KG1 (cell line): ENCODE results near the gene LAMP2.

Experiments used
- DNase-seq: peaks from one replicate; lab custom pipeline; 2025; lab: John Stamatoyannopoulos, UW

Gene LAMP2

DNA sequence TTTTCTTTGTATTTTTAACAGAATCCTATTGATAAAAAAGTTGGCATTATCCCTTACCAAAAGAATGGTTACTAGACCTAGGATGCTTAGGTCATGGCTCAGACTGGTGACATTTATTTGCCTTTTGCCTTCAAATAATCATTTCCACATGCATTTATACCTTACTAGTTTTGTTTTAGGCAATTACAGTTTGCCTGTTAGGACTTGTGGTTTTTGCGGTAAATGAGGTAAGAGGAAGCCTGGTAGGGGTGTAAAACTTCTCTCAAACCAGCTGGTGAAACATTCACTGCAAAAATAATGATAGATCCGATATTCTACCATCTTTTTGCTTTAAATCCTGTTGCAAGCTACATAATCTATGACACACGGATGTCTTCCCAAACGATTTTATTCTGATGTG is 12.1 kb downstream of the LAMP2 start:
- no peak for DNase-seq

DNA sequence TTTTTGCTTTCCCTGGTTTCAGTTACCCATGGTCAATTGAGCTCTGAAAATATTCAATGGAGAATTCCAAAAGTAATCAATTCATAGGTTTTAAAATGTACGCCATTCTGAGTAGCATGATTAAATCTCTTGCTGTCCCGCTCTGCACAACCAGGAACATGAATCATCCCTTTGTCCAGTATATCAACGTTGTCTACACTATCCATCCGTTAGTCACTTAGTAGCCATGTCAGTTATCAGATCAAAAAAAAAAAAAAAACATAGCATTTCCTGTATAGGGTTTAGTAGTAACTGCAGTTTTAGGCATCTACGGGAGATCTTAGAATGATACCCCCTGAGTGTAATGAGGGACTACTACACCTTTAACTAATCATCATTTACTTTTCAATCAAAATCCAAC is 15.1 kb downstream of the LAMP2 start:
- DNase-seq = no peak

DNA sequence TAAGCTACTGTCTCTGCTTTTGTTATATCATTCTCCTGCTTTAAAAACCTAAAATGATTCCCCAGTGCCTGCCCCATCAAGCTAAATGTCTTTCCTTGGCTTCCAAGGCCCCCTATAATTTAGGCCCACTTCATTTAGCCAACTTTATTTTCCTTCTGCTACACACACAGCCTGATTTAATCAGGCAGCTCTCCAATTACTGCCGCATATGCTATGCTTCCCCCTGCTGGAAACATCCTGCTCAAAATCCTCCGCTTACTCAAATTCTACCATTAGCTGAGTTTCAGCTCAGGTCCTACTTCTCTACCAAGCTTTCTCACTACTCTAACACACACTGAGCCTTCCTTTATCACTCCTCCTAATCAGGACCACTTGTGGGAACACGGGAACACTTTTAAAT is 17.0 kb downstream of the LAMP2 start:
- DNase-seq = no peak

DNA sequence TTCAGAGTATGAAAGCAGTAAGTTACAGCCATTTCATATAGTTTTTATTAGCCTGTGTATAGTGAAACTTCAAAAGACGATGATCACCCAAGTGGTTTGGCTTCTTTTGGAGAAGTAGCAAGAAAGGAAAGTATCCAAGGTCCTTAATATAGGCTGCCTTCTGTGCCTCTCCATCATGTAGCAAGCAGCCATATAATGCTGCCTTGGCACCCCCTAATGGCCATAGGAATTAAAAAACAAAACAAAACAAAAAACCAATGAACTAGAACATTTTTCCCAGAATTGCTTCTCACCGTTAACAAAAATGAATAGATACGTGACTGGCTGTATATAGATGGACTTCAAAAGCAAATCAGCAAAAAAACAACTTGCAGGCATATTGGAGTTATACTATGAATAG is 18.9 kb downstream of the LAMP2 start:
- no peak for DNase-seq

DNA sequence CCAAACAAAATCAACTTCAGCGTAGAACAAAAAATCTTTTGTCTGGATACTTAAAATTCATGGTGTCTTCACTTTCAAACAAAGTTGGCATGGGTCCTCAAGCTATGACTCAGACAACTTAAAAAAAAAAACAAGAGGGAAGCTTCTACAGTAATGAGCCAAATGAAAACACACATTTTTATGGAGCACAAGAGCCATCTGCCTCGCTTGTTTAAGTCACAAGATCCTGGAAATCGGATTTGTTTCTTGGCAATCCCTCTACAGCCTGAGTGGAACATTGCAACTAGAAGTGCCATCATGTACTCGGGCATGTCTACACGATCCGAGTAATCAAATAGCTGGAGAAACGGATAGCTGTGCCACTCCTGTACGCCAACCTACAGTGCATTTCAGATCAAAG is 22.6 kb downstream of the LAMP2 start:
- no peak for DNase-seq

DNA sequence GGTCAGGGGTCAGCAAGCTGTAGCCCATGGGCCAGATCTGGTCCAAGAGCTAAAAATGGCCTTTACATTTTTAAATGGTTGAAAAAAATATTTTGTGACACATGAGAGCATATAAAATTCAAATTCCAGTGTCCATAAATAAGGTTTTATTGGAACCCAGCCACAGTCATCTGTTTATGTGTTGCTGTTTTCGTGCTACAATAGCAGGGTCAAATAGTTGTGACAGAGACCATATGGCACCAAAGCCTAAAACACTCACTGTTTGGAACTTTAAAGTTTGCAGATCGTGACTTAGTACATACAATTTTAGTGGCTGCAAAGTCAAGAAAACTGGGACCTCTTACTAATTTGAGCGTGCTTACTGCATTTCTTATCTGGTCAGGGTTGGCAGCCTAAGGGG is 29.2 kb downstream of the LAMP2 start:
- DNase-seq = no peak

DNA sequence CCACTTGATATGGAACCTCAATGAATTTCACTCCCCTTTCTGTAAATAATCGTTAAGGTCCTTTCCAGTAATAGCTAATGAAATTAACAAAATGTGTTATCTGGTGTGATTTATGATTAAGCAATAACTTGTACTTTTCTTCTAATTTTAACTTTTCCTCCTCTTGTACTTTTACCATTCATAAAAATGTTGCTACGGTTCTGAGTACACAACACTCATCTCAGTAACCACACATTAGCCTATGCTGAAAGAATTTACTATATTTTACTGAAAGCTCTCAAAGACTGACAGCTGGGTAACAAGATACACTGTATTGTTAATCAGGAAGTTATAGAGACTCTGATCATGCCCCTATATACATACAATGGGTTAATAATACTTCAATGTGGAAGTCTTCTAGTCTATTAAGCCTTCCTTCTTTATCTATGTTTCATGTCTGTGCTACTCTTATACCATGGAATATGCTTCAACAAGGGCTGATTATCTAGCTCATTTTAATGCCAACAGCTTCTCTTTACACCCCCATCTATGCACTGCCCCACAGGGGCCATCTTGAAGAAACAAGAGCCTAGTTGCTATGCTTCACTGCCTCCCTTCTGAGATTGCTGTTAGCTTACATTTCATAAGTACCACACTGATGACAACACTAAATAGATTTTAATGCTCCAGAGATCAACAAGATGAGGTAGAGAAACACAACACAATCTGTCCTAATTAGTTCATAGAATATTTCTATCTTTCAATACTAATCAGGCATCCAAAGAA is 39.1 kb downstream of the LAMP2 start:
- DNase-seq = no peak

DNA sequence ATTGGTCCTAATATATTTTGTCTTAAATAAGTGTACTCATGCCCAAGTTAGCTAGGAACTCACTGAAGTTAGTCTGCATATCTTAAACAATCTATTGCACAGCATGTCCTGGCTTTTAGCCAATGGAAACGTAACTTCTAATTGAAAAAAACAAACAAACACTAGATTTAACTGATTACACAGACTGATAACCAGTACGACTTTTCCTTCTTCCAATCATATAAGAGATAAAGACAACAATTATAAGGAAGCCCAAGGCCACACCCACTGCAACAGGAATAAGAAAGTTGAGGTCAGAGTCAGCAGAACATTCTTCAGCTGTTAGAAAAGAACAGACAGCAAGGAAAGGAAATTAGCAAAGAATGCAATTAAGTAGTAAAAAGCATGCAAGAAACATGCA is 40.8 kb downstream of the LAMP2 start:
- DNase-seq = no peak

DNA sequence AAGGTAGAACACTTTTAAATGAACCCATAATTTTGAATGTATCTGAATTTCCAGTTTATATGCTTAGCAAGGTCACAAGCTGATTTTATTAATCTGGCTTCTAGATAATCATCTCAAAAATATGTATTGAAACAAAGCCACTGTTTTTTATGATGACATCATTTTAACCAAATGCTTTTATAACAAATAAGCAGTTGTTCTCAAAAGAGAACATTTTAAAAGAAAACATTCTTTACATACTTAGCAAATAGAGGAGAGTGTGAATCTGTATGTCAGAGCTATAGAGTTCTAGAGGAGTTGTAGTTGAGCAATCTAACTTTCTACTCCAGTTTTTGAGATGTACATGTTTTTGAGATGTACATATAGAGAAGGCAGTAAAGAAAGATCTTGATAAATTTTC is 42.5 kb downstream of the LAMP2 start:
- DNase-seq = no peak

DNA sequence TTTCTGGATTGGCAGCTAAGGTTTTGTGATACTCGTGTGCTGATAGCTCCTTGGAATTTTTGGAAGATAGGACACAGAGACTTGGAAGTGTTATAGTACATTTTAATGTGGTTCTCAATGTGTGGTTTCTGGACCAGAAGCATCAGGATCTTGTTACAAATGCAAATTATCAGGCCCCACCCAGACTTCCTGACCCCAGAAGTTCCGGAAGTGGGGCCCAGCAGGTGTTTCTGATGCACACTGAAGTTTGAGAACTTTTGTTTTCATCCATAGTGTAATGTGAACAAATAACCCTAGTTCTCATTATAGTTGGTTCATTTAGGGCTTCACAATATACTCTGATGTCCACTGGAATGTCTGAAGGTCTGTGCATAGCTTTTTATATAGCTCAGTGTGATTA is 49.6 kb downstream of the LAMP2 start:
- no peak for DNase-seq

DNA sequence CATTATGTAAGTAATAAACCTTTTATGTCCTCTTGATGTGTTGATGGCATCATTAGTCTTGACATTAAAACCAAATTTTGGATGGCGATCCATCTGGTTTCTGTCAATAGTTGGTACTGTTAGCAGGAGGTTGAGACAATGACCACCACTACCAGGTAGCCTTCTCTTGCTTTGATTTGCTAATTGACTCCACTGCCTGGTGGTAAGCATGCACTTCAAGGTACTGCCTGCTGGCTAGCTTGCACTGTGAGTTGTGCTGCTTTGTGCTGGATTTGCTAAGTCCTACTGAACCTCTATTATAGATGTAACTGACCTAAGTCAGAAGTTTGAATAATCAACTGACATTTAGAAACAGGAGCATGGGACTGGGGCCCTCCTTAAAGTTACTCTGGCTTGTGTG is 60.9 kb downstream of the LAMP2 start:
- no peak for DNase-seq

DNA sequence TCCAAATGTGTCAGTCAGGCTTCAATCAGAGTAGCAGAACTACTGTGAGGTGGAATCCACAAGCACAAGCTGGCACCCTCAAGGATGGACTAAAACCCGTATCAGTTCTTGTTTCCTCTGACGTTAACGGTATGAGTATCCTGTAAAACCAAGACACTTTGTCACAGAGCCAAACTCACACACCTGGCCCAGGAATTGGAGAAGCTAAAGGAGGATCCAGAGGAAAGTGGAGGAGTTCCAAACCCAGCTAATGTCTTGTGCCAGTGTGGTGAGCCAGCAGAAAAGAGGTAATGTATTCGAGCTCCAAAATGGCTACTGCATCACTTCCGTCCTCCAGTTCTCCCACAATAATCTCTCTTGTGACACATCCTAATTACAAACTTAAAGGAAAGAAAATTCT is 62.5 kb downstream of the LAMP2 start:
- no peak for DNase-seq

DNA sequence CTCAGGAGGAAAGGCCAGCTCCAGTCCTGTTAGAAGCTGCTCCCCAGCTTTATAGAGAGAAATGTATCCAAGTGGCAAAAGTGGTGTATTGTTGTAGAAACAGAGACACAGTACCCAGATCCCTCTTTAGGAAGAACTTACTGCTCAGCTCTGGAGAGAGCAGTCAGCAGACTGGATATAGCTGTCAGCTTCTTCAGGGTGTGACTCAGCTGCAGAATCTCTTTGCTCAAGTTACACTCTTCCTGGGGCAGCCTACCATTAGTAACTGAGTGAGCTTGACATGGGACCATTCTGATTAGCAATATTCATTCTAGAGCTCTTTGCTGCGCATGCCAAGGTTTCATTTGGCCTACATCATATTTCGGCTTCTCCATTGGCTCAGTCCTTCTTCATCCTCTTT is 66.7 kb downstream of the LAMP2 start:
- no peak for DNase-seq

DNA sequence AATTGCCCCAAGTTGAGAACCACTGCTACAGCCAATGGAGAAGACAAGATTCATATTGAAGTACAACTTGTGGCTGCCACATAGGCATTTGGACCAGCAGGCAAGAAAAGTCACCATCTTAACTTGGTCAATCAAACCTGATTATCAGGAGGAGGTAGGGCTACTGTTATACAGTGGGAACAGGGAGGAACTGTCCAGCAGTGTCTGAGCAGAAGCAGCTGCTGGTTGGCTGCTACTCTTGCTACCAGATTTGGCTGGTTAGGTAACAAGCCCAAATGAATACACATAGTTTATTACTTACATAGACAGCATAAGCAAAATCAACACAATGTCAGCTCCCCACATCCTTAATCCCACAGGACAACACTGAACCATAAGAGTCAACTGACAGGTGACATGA is 67.8 kb downstream of the LAMP2 start:
- no peak for DNase-seq

DNA sequence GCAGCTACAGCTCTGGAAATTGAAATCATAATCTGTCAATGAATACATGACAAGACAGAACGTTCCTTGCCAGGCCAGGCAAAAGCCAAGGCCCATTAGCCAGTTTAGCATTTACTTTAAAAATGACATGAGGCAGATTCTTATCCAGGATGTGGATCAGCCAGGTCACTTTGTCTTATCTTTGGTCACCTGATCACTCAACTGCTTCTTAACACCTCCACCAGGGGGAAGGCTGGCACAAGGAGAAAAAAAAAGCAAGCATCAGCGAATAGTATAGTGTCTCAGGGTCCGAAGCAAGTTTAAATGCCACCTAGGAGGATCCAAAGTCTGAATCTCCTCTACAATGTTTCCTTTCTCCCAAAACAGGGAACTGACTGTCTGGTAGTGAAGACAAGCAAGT is 88.4 kb downstream of the LAMP2 start:
- DNase-seq = no peak

DNA sequence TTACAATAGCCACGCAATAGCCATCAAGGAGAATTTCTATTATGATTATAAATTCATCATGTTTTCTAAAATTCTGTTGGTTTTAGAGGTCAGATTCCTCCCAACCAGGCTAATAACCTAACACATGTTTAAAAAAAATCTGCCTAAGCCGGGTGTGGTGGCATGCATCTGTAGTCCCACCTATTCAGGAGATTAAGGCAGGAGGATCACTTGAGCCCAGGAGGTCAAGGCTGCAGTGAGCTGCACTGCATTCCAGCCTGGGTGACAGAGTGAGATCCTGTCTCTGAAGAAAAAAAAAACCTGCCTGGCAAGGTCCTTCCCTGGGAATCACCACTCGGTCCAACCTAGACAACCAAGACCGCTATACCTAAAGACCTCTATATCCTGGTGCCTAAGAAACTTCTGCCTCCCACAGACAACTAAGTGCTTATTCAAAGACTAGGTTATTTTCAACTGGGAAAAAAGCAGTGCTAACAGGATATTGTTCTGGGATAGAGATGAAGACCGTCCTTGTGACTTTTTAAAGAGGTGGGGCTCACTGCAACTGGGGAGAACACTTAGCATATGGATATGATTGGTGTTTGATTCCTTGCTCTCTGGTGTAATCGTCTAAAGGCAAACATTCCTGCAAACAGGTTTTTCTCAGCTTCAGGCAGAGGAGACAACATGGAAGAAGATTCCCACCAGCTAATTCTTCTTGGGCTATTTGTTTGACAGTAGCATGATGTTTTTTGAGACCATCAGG is 89.0 kb downstream of the LAMP2 start:
- DNase-seq = no peak

DNA sequence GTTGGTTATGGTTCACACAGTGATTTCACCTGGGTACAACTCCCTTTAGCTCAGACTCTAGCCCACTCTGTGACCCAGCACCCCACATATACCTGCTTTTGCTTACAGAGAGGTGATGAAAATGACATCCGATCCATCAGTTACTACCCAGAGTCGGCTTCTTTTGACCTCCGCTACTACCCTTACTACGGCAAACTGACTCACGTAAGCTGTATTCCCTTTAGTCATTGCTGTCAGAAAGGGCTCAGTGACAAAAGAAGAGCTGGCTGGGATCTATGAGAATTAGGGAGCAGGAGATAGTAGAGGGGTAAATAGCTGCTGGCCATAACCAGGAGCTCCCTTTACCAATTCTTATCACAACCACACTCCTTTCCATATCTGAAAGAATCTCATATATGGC is 90.5 kb downstream of the LAMP2 start:
- no peak for DNase-seq
